Measurements from ENCODE around the gene NDST1.
A peak's percentile ranks its signal among the peaks of the same experiment; 100 is the strongest.

NDST1 gene

DNA sequence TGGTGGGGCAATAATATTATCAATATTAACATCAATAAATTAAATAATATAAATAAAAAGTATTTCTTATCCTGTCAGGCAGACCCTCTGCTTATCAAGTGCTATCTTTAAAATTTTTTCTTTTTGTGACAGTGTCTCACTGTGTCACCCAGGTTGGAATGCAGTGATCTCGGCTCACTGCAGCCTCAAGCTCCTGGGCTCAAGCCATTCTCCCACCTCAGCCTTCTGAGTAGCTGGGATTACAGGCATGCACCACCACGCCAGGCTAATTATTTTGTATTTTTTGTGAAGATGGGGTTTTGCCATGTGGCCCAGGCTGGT lies 53.2 kb downstream of the NDST1 start:
- Histone ChIP-seq H3K4me3 (ENCODE audit: low read depth, low read length, poor library complexity, severe bottlenecking) (no peak overlapping the region), H3K9ac (ENCODE audit: low read length) (no peak overlapping the region), H3F3A (ENCODE audit: insufficient read depth, low read length) (no peaks in the 10 kb centered on the region), H3K79me2 (ENCODE audit: insufficient read depth, low read length) (no peaks in the 10 kb centered on the region), H4K20me1 (ENCODE audit: insufficient read depth, low read length) (no peaks in the 10 kb centered on the region), H3K9me2 (ENCODE audit: low read depth, low read length) (no peaks in the 10 kb centered on the region), H3K27ac (ENCODE audit: low read depth, low read length, poor library complexity, severe bottlenecking) (no peak overlapping the region), H2AFZ (ENCODE audit: low read length) (no peak overlapping the region), H3K4me1 (ENCODE audit: insufficient read depth, low read length, severe bottlenecking) (no peaks in the 10 kb centered on the region), H3K4me2 (ENCODE audit: low read length) (no peak overlapping the region), H3K36me3 (ENCODE audit: insufficient read depth, low read length) (no peaks in the 10 kb centered on the region), H3K27me3 (ENCODE audit: insufficient read depth, low read length) (no peaks in the 10 kb centered on the region; the same call in 1 of the 2 replicates), H3K9me3 (ENCODE audit: low read length) (no peaks in the 10 kb centered on the region)
- TF ChIP-seq EZH2 (IDR thresholded peaks at IDR 0.05; ENCODE audit: borderline replicate concordance, low read length) = no peak
- TF ChIP-seq, protein P1, sequence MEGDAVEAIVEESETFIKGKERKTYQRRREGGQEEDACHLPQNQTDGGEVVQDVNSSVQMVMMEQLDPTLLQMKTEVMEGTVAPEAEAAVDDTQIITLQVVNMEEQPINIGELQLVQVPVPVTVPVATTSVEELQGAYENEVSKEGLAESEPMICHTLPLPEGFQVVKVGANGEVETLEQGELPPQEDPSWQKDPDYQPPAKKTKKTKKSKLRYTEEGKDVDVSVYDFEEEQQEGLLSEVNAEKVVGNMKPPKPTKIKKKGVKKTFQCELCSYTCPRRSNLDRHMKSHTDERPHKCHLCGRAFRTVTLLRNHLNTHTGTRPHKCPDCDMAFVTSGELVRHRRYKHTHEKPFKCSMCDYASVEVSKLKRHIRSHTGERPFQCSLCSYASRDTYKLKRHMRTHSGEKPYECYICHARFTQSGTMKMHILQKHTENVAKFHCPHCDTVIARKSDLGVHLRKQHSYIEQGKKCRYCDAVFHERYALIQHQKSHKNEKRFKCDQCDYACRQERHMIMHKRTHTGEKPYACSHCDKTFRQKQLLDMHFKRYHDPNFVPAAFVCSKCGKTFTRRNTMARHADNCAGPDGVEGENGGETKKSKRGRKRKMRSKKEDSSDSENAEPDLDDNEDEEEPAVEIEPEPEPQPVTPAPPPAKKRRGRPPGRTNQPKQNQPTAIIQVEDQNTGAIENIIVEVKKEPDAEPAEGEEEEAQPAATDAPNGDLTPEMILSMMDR (IDR thresholded peaks at IDR 0.05; ENCODE audit: low read length) = no peak

GRCh38 chr5:150561571-150562275 lies 53.8 kb downstream of the NDST1 start:
- H3K4me1 ChIP-seq (ENCODE audit: insufficient read depth, low read length, severe bottlenecking) = no peaks in the 10 kb centered on the region
- H4K20me1 ChIP-seq (ENCODE audit: insufficient read depth, low read length) = no peaks in the 10 kb centered on the region
- H3K27me3 ChIP-seq (ENCODE audit: insufficient read depth, low read length) = no peaks in the 10 kb centered on the region; the same call in 1 of the 2 replicates
- H3K27ac ChIP-seq (ENCODE audit: low read depth, low read length, poor library complexity, severe bottlenecking) = no peak overlapping the region
- no peak for TF ChIP-seq EZH2 (IDR thresholded peaks at IDR 0.05; ENCODE audit: borderline replicate concordance, low read length)
- TF ChIP-seq, protein P1 (IDR thresholded peaks at IDR 0.05; ENCODE audit: low read length) = no peak
- H3K79me2 ChIP-seq (ENCODE audit: insufficient read depth, low read length) = no peaks in the 10 kb centered on the region
- no peaks in the 10 kb centered on the region for H3K9me2 ChIP-seq (ENCODE audit: low read depth, low read length)
- no peak overlapping the region for H3K4me3 ChIP-seq (ENCODE audit: low read depth, low read length, poor library complexity, severe bottlenecking)
- no peaks in the 10 kb centered on the region for H3K36me3 ChIP-seq (ENCODE audit: insufficient read depth, low read length)
- no peak overlapping the region for H3K9ac ChIP-seq (ENCODE audit: low read length)
- no peak overlapping the region for H2AFZ ChIP-seq (ENCODE audit: low read length)
- H3K4me2 ChIP-seq (ENCODE audit: low read length) = no peak overlapping the region
- H3K9me3 ChIP-seq (ENCODE audit: low read length) = no peaks in the 10 kb centered on the region
- no peaks in the 10 kb centered on the region for H3F3A ChIP-seq (ENCODE audit: insufficient read depth, low read length)

DNA sequence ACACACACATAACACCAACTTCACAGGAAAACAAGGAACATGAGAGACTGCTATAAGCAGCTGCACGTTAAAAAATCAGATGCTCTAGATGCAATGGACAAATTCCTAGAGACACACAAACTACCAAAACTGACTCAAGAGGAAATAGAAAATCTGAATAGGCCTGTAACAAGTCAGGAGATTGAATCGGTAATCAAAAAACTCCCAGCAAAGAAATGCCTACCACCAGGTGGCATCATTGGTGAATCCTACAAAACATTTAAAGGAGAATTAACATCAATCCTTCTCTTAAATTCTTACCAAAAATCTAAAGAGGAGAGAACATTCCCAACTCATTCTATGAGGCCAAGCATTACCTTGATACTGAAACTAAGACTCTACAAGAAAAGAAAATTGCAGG lies 54.9 kb downstream of the NDST1 start:
- no peak for TF ChIP-seq EZH2 (IDR thresholded peaks at IDR 0.05; ENCODE audit: borderline replicate concordance, low read length)
- TF ChIP-seq, protein P1 (IDR thresholded peaks at IDR 0.05; ENCODE audit: low read length) = peak; percentile 63
- Histone ChIP-seq H4K20me1 (ENCODE audit: insufficient read depth, low read length) (no peaks in the 10 kb centered on the region), H3K9me2 (ENCODE audit: low read depth, low read length) (no peaks in the 10 kb centered on the region), H2AFZ (ENCODE audit: low read length) (no peak overlapping the region), H3K4me2 (ENCODE audit: low read length) (no peak overlapping the region), H3K4me3 (ENCODE audit: low read depth, low read length, poor library complexity, severe bottlenecking) (no peak overlapping the region), H3K9me3 (ENCODE audit: low read length) (no peaks in the 10 kb centered on the region), H3K79me2 (ENCODE audit: insufficient read depth, low read length) (no peaks in the 10 kb centered on the region), H3K27me3 (ENCODE audit: insufficient read depth, low read length) (no peaks in the 10 kb centered on the region; the same call in 1 of the 2 replicates), H3K36me3 (ENCODE audit: insufficient read depth, low read length) (no peaks in the 10 kb centered on the region), H3F3A (ENCODE audit: insufficient read depth, low read length) (no peaks in the 10 kb centered on the region), H3K9ac (ENCODE audit: low read length) (no peak overlapping the region), H3K27ac (ENCODE audit: low read depth, low read length, poor library complexity, severe bottlenecking) (no peak overlapping the region), H3K4me1 (ENCODE audit: insufficient read depth, low read length, severe bottlenecking) (no peaks in the 10 kb centered on the region)
